HepG2 (cell line): ENCODE results near the gene SLC17A5. TPM values are rescaled to one million over a fixed set of nuclear protein-coding genes. Genes with fewer than 3 reads are reported as not detected.

Experiments used
- ARID4A ChIP-seq: sonication (generic); formaldehyde crosslinking; IDR thresholded peaks from 2 replicates; pipeline ENCODE4 v1.5.0; 2020; ENCODE audit warnings: mild to moderate bottlenecking, missing genetic modification reagents, borderline replicate concordance
- ELF3 ChIP-seq: IDR thresholded peaks from 2 replicates; pipeline ENCODE4 v1.6.1; 2016; ENCODE audit warnings: missing genetic modification reagents, missing compliant biosample characterization
- GATA4 ChIP-seq: sonication (generic); IDR thresholded peaks from 2 replicates; pipeline ENCODE4 v1.6.1; 2016; ENCODE audit warnings: antibody characterized with exemption, low read depth, borderline replicate concordance
- HMGXB3 ChIP-seq: sonication (generic); formaldehyde crosslinking; IDR thresholded peaks from 2 replicates; pipeline ENCODE4 v1.4.0; 2020; ENCODE audit warnings: missing genetic modification reagents, borderline replicate concordance
- KLF12 ChIP-seq: sonication (generic); formaldehyde crosslinking; IDR thresholded peaks from 2 replicates; pipeline ENCODE4 v1.4.0; 2020; ENCODE audit warnings: missing genetic modification reagents, borderline replicate concordance
- KLF13 ChIP-seq: sonication (generic); formaldehyde crosslinking; IDR thresholded peaks from 2 replicates; pipeline ENCODE4 v1.4.0; 2020; ENCODE audit warnings: mild to moderate bottlenecking, missing genetic modification reagents
- MIXL1 ChIP-seq: IDR thresholded peaks from 2 replicates; pipeline ENCODE4 v1.6.1; 2016
- SRY ChIP-seq: sonication (generic); formaldehyde crosslinking; IDR thresholded peaks from 2 replicates; pipeline ENCODE4 v1.8.0; 2022; ENCODE audit warnings: mild to moderate bottlenecking, missing genetic modification reagents
- TFDP2 ChIP-seq: sonication (generic); formaldehyde crosslinking; IDR thresholded peaks from 2 replicates; pipeline ENCODE4 v1.4.0; 2020; ENCODE audit warnings: missing genetic modification reagents
- THAP11 ChIP-seq: IDR thresholded peaks from 2 replicates; pipeline ENCODE4 v1.6.1; 2016; ENCODE audit warnings: missing biosample characterization, missing genetic modification reagents
- TOE1 ChIP-seq: sonication (generic); formaldehyde crosslinking; IDR thresholded peaks from 2 replicates; pipeline ENCODE4 v1.4.0; 2020; ENCODE audit warnings: mild to moderate bottlenecking, missing genetic modification reagents
- ZKSCAN1 ChIP-seq: fragments of 150-350 bp; IDR thresholded peaks from 2 replicates; pipeline ENCODE4 v1.6.1; 2014; ENCODE audit warnings: low read length
- ZNF207 ChIP-seq: fragments of 450-650 bp; IDR thresholded peaks from 2 replicates; pipeline ENCODE4 v1.6.1; 2016; ENCODE audit warnings: antibody characterized with exemption, borderline replicate concordance
- ZNF24 ChIP-seq: fragments of 450-650 bp; IDR thresholded peaks from 2 replicates; pipeline ENCODE4 v1.6.1; 2017; ENCODE audit warnings: antibody characterized with exemption, mild to moderate bottlenecking
- ZNF281 ChIP-seq: sonication (generic); formaldehyde crosslinking; IDR thresholded peaks from 2 replicates; pipeline ENCODE4 v1.4.0; 2020; ENCODE audit warnings: missing genetic modification reagents, borderline replicate concordance
- ZNF720 ChIP-seq: sonication (generic); formaldehyde crosslinking; IDR thresholded peaks from 2 replicates; pipeline ENCODE4 v1.4.0; 2020; ENCODE audit warnings: missing genetic modification reagents
- polyA plus RNA-seq, 8 experiments: library from polyadenylated mRNA; depleted of rRNA in 3 of 8; stranded (reverse) in 7 of 8; unstranded in 1 of 8; fragments of >200 nt; fragmentation: Illumina TruSeq in 4 of 8; extraction: Trizol in 4 of 8; gene quantifications; 2 replicates each; pipeline versions ENCODE4 v1.2.1 to v1.2.3, GENCODE V29; 2011 to 2016; ENCODE audit warnings: low read depth in 4 of 8, missing spikeins in 1 of 8, mixed read lengths in 1 of 8; ENCODE audit not compliant: insufficient read depth in 1 of 8
- total RNA-seq, 5 experiments: library from RNA; depleted of rRNA; stranded (reverse); fragments of >200 nt; fragmentation: Illumina TruSeq; extraction: Trizol; gene quantifications; 2 replicates each; pipeline ENCODE4 v1.2.3, GENCODE V29; 2016; ENCODE audit warnings: low read depth in 1 of 5

The SLC17A5 gene
- total and polyA plus RNA-seq, 2 of the 13 experiments (the other 11 are each of a cell fraction or from before 2014, with no cell fraction given): 18.3 to 20.5 TPM

- TF ChIP-seq ZNF720 (CRISPR knock-in tag): no peak
- peak; percentile 25; the same call in 1 of the 2 replicates for TF ChIP-seq ARID4A (CRISPR knock-in tag)
- TF ChIP-seq TOE1: no peak
- peak; percentile 98 for TF ChIP-seq ELF3 (CRISPR knock-in tag)
- TF ChIP-seq SRY (CRISPR knock-in tag): no peak
- no peak for TF ChIP-seq TFDP2 (CRISPR knock-in tag)
- TF ChIP-seq ZNF207: no peak
- no peak for TF ChIP-seq ZNF24
- peak; percentile 37 for TF ChIP-seq THAP11 (CRISPR knock-in tag)
- TF ChIP-seq HMGXB3 (CRISPR knock-in tag): no peak
- TF ChIP-seq ZNF281 (CRISPR knock-in tag): peak; percentile 88
- TF ChIP-seq KLF13 (CRISPR knock-in tag): no peak
- TF ChIP-seq KLF12: no peak
- TF ChIP-seq ZKSCAN1: no peak
- peak; percentile 84; the same call in 1 of the 2 replicates for TF ChIP-seq MIXL1 (CRISPR knock-in tag)
- TF ChIP-seq GATA4: peak; percentile 83; the same call in 1 of the 2 replicates
Measured at GRCh38 chr6:73585566-73586415, 68.0 kb downstream of the SLC17A5 start (continued).
